Osteocyte (in vitro differentiated cells): ENCODE measurements around the gene SLAIN2. TPM values are rescaled to one million over a fixed set of nuclear protein-coding genes. Genes with fewer than 3 reads are reported as not detected.

Source experiments
- DNase-seq: peaks from one replicate; pipeline ENCODE4 v3.0.0; 2021; ENCODE audit warnings: mixed read lengths; ENCODE audit not compliant: unreplicated experiment; ENCODE audit errors: extremely low spot score
- H3K27ac Mint-ChIP-seq: one replicate; pipeline ENCODE4 v1.8.0; 2021; ENCODE audit warnings: mild to moderate bottlenecking, mixed read lengths; ENCODE audit not compliant: unreplicated experiment
- H3K27me3 Mint-ChIP-seq: one replicate; pipeline ENCODE4 v1.8.0; 2021; ENCODE audit warnings: mixed read lengths; ENCODE audit not compliant: unreplicated experiment
- H3K36me3 Mint-ChIP-seq: one replicate; pipeline ENCODE4 v1.8.0; 2021; ENCODE audit warnings: mixed read lengths; ENCODE audit not compliant: unreplicated experiment
- H3K4me1 Mint-ChIP-seq: one replicate; pipeline ENCODE4 v1.8.0; 2021; ENCODE audit warnings: mixed read lengths; ENCODE audit not compliant: unreplicated experiment
- H3K4me3 Mint-ChIP-seq: one replicate; pipeline ENCODE4 v1.8.0; 2021; ENCODE audit warnings: mild to moderate bottlenecking, moderate library complexity, mixed read lengths; ENCODE audit not compliant: unreplicated experiment
- H3K9me3 Mint-ChIP-seq: one replicate; pipeline ENCODE4 v1.8.0; 2021; ENCODE audit warnings: mixed read lengths; ENCODE audit not compliant: unreplicated experiment
- CTCF ChIP-seq: fragments of 200-600 bp; sonication (generic); IDR thresholded peaks from 2 replicates; pipeline ENCODE4 v1.5.0; 2021; ENCODE audit warnings: antibody characterized with exemption, mild to moderate bottlenecking, moderate library complexity
- total RNA-seq: library from RNA; stranded (reverse); gene quantifications from 2 replicates; pipeline ENCODE4 v1.2.1, GENCODE V29; 2021

The SLAIN2 gene
- total RNA-seq, 1 donor from 2014 or later = 82.7 TPM

GRCh38 chr4:48409203-48409602 is 67.9 kb downstream of the SLAIN2 start:
- Mint-ChIP-seq H3K4me1 (no peaks in the 10 kb centered on the region), H3K36me3 (peaks cover 23% of the 10 kb centered on the region), H3K27ac (no peak overlapping the region), H3K9me3 (no peaks in the 10 kb centered on the region), H3K27me3 (no peaks in the 10 kb centered on the region), H3K4me3 (no peak overlapping the region)
- TF ChIP-seq CTCF = no peak
- no peak for DNase-seq

- H3K4me3 Mint-ChIP-seq = no peak overlapping the region
- DNase-seq = no peak
- no peaks in the 10 kb centered on the region for H3K27me3 Mint-ChIP-seq
- peaks cover 15% of the 10 kb centered on the region for H3K36me3 Mint-ChIP-seq
- H3K9me3 Mint-ChIP-seq = no peaks in the 10 kb centered on the region
- no peak overlapping the region for H3K27ac Mint-ChIP-seq
- H3K4me1 Mint-ChIP-seq = no peaks in the 10 kb centered on the region
- TF ChIP-seq CTCF = no peak
These were observed 69.5 kb downstream of the SLAIN2 start for GRCh38 chr4:48410812-48411211.

GRCh38 chr4:48420144-48420543 is 78.8 kb downstream of the SLAIN2 start:
- DNase-seq = no peak
- H3K4me1 Mint-ChIP-seq = no peaks in the 10 kb centered on the region
- no peak for TF ChIP-seq CTCF
- H3K9me3 Mint-ChIP-seq = peaks cover 7% of the 10 kb centered on the region
- H3K36me3 Mint-ChIP-seq = peaks cover 33% of the 10 kb centered on the region
- no peaks in the 10 kb centered on the region for H3K27me3 Mint-ChIP-seq
- no peak overlapping the region for H3K4me3 Mint-ChIP-seq
- H3K27ac Mint-ChIP-seq = no peak overlapping the region

- H3K36me3 Mint-ChIP-seq = peaks cover 33% of the 10 kb centered on the region
- no peaks in the 10 kb centered on the region for H3K27me3 Mint-ChIP-seq
- DNase-seq = no peak
- H3K27ac Mint-ChIP-seq = no peak overlapping the region
- no peak overlapping the region for H3K4me3 Mint-ChIP-seq
- H3K4me1 Mint-ChIP-seq = no peaks in the 10 kb centered on the region
- no peak for TF ChIP-seq CTCF
- H3K9me3 Mint-ChIP-seq = peaks cover 7% of the 10 kb centered on the region
These were observed 79.8 kb downstream of the SLAIN2 start for GRCh38 chr4:48421101-48421500.

GRCh38 chr4:48428926-48429325 is 87.6 kb downstream of the SLAIN2 start:
- H3K4me1 Mint-ChIP-seq = no peaks in the 10 kb centered on the region
- no peak overlapping the region for H3K4me3 Mint-ChIP-seq
- no peaks in the 10 kb centered on the region for H3K9me3 Mint-ChIP-seq
- no peak for DNase-seq
- H3K27me3 Mint-ChIP-seq = no peaks in the 10 kb centered on the region
- TF ChIP-seq CTCF = no peak
- no peak overlapping the region for H3K27ac Mint-ChIP-seq
- peaks cover 11% of the 10 kb centered on the region for H3K36me3 Mint-ChIP-seq
